KMS-11 (cell line): ENCODE measurements around the gene ECPAS.

ENCODE experiments used
- H2AFZ ChIP-seq: fragments of 200-600 bp; sonication (generic); 2 replicates; pipeline ENCODE4 v1.6.1; 2016; ENCODE audit warnings: antibody characterized with exemption, mixed run types, low read depth
- H3K27ac ChIP-seq: fragments of 200-600 bp; sonication (generic); 2 replicates; pipeline ENCODE4 v1.6.1; 2016; ENCODE audit warnings: mild to moderate bottlenecking, mixed run types
- H3K27me3 ChIP-seq: fragments of 200-600 bp; sonication (generic); 2 replicates; pipeline ENCODE4 v1.6.1; 2017; ENCODE audit warnings: mild to moderate bottlenecking, low read depth, mixed run types, moderate library complexity; ENCODE audit not compliant: insufficient read depth
- H3K36me3 ChIP-seq: fragments of 200-600 bp; sonication (generic); 2 replicates; pipeline ENCODE4 v1.6.1; 2017; ENCODE audit warnings: mild to moderate bottlenecking, mixed run types; ENCODE audit not compliant: insufficient read depth
- H3K4me1 ChIP-seq: fragments of 200-600 bp; sonication (generic); 2 replicates; pipeline ENCODE4 v1.6.1; 2016; ENCODE audit warnings: mild to moderate bottlenecking, low read depth, mixed run types; ENCODE audit not compliant: poor library complexity, severe bottlenecking
- H3K4me2 ChIP-seq: fragments of 200-600 bp; sonication (generic); 2 replicates; pipeline ENCODE4 v1.7.0; 2016; ENCODE audit warnings: mild to moderate bottlenecking, mixed run types
- H3K4me3 ChIP-seq: fragments of 200-600 bp; sonication (generic); IDR thresholded peaks from 2 replicates; pipeline ENCODE4 v1.6.1; 2017; ENCODE audit warnings: low read depth, low read length, mixed read lengths; ENCODE audit not compliant: insufficient read depth
- H3K79me2 ChIP-seq: fragments of 200-600 bp; sonication (generic); 2 replicates; pipeline ENCODE4 v1.6.1; 2016; ENCODE audit warnings: low read depth, mixed run types; ENCODE audit not compliant: insufficient read depth
- H3K9ac ChIP-seq: fragments of 200-600 bp; sonication (generic); 2 replicates; pipeline ENCODE4 v1.6.1; 2016; ENCODE audit warnings: mild to moderate bottlenecking, mixed run types
- H4K20me1 ChIP-seq: fragments of 200-600 bp; sonication (generic); 2 replicates; pipeline ENCODE4 v1.6.1; 2016; ENCODE audit warnings: mild to moderate bottlenecking, mixed run types; ENCODE audit not compliant: insufficient read depth
- CTCF ChIP-seq: fragments of 200-600 bp; sonication (generic); conservative IDR thresholded peaks from 2 replicates; pipeline ENCODE4 v1.6.1; 2017; ENCODE audit warnings: low read depth, mild to moderate bottlenecking, antibody characterized with exemption, low read length, moderate library complexity, mixed read lengths

Gene ECPAS

GRCh38 chr9:111436571-111436970, 47.6 kb downstream of the ECPAS start:
- no peak overlapping the region for H3K9ac ChIP-seq
- H4K20me1 ChIP-seq, result no peaks in the 10 kb centered on the region; the same call in 1 of the 2 replicates
- H3K27ac ChIP-seq, result no peak overlapping the region
- H2AFZ ChIP-seq, result no peak overlapping the region
- no peak for TF ChIP-seq CTCF
- peaks cover 18% of the 10 kb centered on the region for H3K36me3 ChIP-seq
- no peaks in the 10 kb centered on the region for H3K4me1 ChIP-seq
- 0 out of 2 replicates have a peak, but pooled peaks cover 4% of the 10 kb centered on the region for H3K79me2 ChIP-seq
- H3K27me3 ChIP-seq, result no peaks in the 10 kb centered on the region
- no peak overlapping the region for H3K4me3 ChIP-seq
- H3K4me2 ChIP-seq, result no peak overlapping the region

GRCh38 chr9:111433082-111433481, 51.1 kb downstream of the ECPAS start:
- Histone ChIP-seq H3K79me2 (0 out of 2 replicates have a peak, but pooled peaks cover 4% of the 10 kb centered on the region), H3K9ac (no peak overlapping the region), H3K4me1 (peaks cover 4% of the 10 kb centered on the region), H3K27me3 (no peaks in the 10 kb centered on the region), H3K4me3 (no peak overlapping the region), H4K20me1 (no peaks in the 10 kb centered on the region; the same call in 1 of the 2 replicates), H3K36me3 (peaks cover 13% of the 10 kb centered on the region), H3K27ac (no peak overlapping the region), H2AFZ (no peak overlapping the region), H3K4me2 (no peak overlapping the region)
- TF ChIP-seq CTCF, result no peak

- no peaks in the 10 kb centered on the region; the same call in 1 of the 2 replicates for H4K20me1 ChIP-seq
- H3K27ac ChIP-seq, result no peak overlapping the region
- no peak overlapping the region for H2AFZ ChIP-seq
- no peak overlapping the region for H3K4me2 ChIP-seq
- no peak for TF ChIP-seq CTCF
- no peaks in the 10 kb centered on the region for H3K27me3 ChIP-seq
- no peak overlapping the region for H3K4me3 ChIP-seq
- H3K4me1 ChIP-seq, result peaks cover 17% of the 10 kb centered on the region
- no peak overlapping the region for H3K9ac ChIP-seq
- peaks cover 13% of the 10 kb centered on the region for H3K36me3 ChIP-seq
- 0 out of 2 replicates have a peak, but pooled peaks cover 4% of the 10 kb centered on the region for H3K79me2 ChIP-seq
Observed at GRCh38 chr9:111431684-111432083, 52.5 kb downstream of the ECPAS start.

GRCh38 chr9:111429175-111429574, 55.0 kb downstream of the ECPAS start:
- Histone ChIP-seq H3K36me3 (peaks cover 26% of the 10 kb centered on the region), H3K27ac (no peak overlapping the region), H3K4me3 (no peak overlapping the region), H3K4me1 (peaks cover 17% of the 10 kb centered on the region), H3K27me3 (no peaks in the 10 kb centered on the region), H3K79me2 (no peaks in the 10 kb centered on the region), H3K4me2 (no peak overlapping the region), H3K9ac (no peak overlapping the region), H2AFZ (no peak overlapping the region), H4K20me1 (no peaks in the 10 kb centered on the region)
- TF ChIP-seq CTCF, result no peak
